ENCODE measurements around the gene PSG11.
"Not testable (repeated sequence)": the region's sequence is repeated elsewhere in the genome, so short reads cannot be mapped to it uniquely, and the experiment has no call there.

The PSG11 gene

DNA sequence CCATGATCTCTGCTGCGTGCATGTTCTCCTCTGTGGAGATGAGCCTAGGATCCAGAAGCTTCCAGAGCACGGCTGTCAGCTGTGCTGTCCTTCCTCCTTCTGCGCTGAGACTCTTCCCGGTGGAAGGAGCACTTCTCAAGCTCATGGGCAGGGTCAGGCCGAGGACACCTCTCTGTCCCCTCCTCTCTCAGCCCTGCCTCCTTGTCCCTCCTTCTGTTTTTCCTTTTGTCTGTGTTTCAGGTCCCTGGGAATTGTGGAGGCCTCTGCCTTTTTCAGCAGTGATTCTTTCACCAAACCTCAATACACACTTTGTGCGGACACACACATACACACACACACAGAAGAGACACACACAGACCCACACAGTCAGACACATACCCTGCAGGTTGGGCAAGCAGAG lies at the start of gene PSG11:
TSS of gene PSG11 (minus strand) at position 101 of the 400 bp plus-strand sequence. CDS start at position 4, 97 bp downstream.
- not testable (repeated sequence) for H3K4me3 ChIP-seq (ENCODE audit: low read length); H3K9me3 ChIP-seq (ENCODE audit: control insufficient read depth, low read depth, low read length); H3K9ac ChIP-seq (ENCODE audit: low read length); H3K27ac ChIP-seq (ENCODE audit: low read length); H3K4me1 ChIP-seq (ENCODE audit: control insufficient read depth, low read depth, low read length); H3K27me3 ChIP-seq (ENCODE audit: control insufficient read depth, insufficient read depth, low read length); H3K36me3 ChIP-seq (ENCODE audit: control insufficient read depth, low read depth, low read length)

DNA sequence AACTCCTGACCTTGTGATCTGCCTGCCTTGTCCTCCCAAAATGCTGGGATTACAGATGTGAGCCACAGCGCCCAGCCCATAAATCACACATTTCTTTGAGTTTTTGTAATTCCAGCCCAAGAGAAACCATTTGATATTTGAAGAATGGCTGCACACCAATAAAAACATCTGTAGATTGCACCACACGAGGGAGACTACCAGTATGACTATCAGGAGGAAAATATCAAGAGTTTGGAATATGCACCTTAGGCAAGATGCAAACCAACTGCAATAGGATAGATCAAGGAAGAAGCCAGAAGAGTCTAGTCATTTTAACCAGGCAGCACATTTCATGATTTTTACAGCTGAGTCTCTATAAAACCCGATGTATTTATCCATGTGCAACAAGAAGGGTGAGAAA lies 36.1 kb upstream of the PSG11 start:
- H3K4me1 ChIP-seq (ENCODE audit: control insufficient read depth, low read depth, low read length); H3K27me3 ChIP-seq (ENCODE audit: control insufficient read depth, insufficient read depth, low read length); H3K36me3 ChIP-seq (ENCODE audit: control insufficient read depth, low read depth, low read length); H3K4me3 ChIP-seq (ENCODE audit: low read length); H3K9ac ChIP-seq (ENCODE audit: low read length); H3K27ac ChIP-seq (ENCODE audit: low read length): not testable (repeated sequence)
- peaks cover 14% of the 10 kb centered on the region for H3K9me3 ChIP-seq (ENCODE audit: control insufficient read depth, low read depth, low read length)

GRCh38 chr19:43061326-43061725 lies 35.1 kb upstream of the PSG11 start:
- not testable (repeated sequence) for H3K36me3 ChIP-seq (ENCODE audit: control insufficient read depth, low read depth, low read length); H3K4me1 ChIP-seq (ENCODE audit: control insufficient read depth, low read depth, low read length); H3K4me3 ChIP-seq (ENCODE audit: low read length); H3K27ac ChIP-seq (ENCODE audit: low read length); H3K27me3 ChIP-seq (ENCODE audit: control insufficient read depth, insufficient read depth, low read length); H3K9ac ChIP-seq (ENCODE audit: low read length)
- peaks cover 16% of the 10 kb centered on the region for H3K9me3 ChIP-seq (ENCODE audit: control insufficient read depth, low read depth, low read length)

GRCh38 chr19:43060254-43060653 lies 34.0 kb upstream of the PSG11 start:
- H3K27ac ChIP-seq (ENCODE audit: low read length): not testable (repeated sequence)

GRCh38 chr19:43059482-43059881 lies 33.2 kb upstream of the PSG11 start:
- not testable (repeated sequence) for H3K4me1 ChIP-seq (ENCODE audit: control insufficient read depth, low read depth, low read length); H3K27ac ChIP-seq (ENCODE audit: low read length); H3K4me3 ChIP-seq (ENCODE audit: low read length); H3K36me3 ChIP-seq (ENCODE audit: control insufficient read depth, low read depth, low read length); H3K27me3 ChIP-seq (ENCODE audit: control insufficient read depth, insufficient read depth, low read length); H3K9ac ChIP-seq (ENCODE audit: low read length)
- H3K9me3 ChIP-seq (ENCODE audit: control insufficient read depth, low read depth, low read length): peaks cover 27% of the 10 kb centered on the region

More at GRCh38 chr19:43060254-43060653, 34.0 kb upstream of the PSG11 start:
- not testable (repeated sequence) for H3K4me1 ChIP-seq (ENCODE audit: control insufficient read depth, low read depth, low read length); H3K36me3 ChIP-seq (ENCODE audit: control insufficient read depth, low read depth, low read length); H3K4me3 ChIP-seq (ENCODE audit: low read length); H3K9ac ChIP-seq (ENCODE audit: low read length); H3K27me3 ChIP-seq (ENCODE audit: control insufficient read depth, insufficient read depth, low read length)
- peaks cover 22% of the 10 kb centered on the region for H3K9me3 ChIP-seq (ENCODE audit: control insufficient read depth, low read depth, low read length)

DNA sequence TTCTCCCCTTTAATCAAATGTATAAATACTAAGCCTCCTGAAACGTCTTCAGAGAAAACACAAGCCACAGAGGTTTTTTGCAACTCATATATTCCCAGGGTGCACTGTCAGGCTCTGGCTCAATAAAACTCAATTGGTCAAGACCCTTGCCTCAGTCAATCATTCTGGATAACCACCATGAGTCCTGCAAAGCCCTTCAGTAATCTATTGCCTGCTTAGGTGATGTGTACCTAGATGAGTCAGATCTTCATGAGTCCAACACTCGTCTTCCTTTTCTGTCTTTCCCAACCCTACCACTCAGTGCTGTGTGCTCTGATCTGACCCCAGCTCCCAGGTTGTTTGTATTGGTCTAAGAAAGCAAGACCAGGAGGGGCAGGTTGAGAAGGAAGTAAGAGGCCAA lies 32.2 kb upstream of the PSG11 start:
- not testable (repeated sequence) for H3K27me3 ChIP-seq (ENCODE audit: control insufficient read depth, insufficient read depth, low read length); H3K27ac ChIP-seq (ENCODE audit: low read length); H3K4me3 ChIP-seq (ENCODE audit: low read length); H3K36me3 ChIP-seq (ENCODE audit: control insufficient read depth, low read depth, low read length); H3K4me1 ChIP-seq (ENCODE audit: control insufficient read depth, low read depth, low read length); H3K9ac ChIP-seq (ENCODE audit: low read length)
- H3K9me3 ChIP-seq (ENCODE audit: control insufficient read depth, low read depth, low read length): peaks cover 27% of the 10 kb centered on the region

DNA sequence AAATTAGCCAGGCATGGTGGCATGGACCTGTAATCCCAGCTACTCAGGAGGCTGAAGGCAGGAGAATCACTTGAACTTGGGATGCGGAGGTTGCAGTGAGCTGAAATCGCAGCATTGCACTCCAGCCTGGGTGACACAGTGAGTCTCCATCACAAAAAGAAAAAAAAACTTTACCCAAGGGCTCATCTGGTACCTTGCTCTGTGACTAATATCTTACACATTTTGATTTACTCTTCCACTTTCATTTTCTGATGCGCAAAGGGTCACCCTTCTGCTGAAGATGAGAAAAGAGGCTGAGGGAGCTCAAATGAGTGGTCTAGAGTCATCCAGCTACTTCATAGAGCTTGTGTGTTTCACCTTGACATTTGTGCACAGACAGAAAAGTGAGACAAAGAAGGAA lies 21.7 kb upstream of the PSG11 start:
- not testable (repeated sequence) for H3K36me3 ChIP-seq (ENCODE audit: control insufficient read depth, low read depth, low read length); H3K9ac ChIP-seq (ENCODE audit: low read length); H3K4me3 ChIP-seq (ENCODE audit: low read length); H3K4me1 ChIP-seq (ENCODE audit: control insufficient read depth, low read depth, low read length); H3K27me3 ChIP-seq (ENCODE audit: control insufficient read depth, insufficient read depth, low read length); H3K27ac ChIP-seq (ENCODE audit: low read length)
- peaks cover 19% of the 10 kb centered on the region for H3K9me3 ChIP-seq (ENCODE audit: control insufficient read depth, low read depth, low read length)

- H3K36me3 ChIP-seq (ENCODE audit: control insufficient read depth, low read depth, low read length); H3K9ac ChIP-seq (ENCODE audit: low read length); H3K4me1 ChIP-seq (ENCODE audit: control insufficient read depth, low read depth, low read length); H3K4me3 ChIP-seq (ENCODE audit: low read length); H3K27me3 ChIP-seq (ENCODE audit: control insufficient read depth, insufficient read depth, low read length); H3K27ac ChIP-seq (ENCODE audit: low read length): not testable (repeated sequence)
- H3K9me3 ChIP-seq (ENCODE audit: control insufficient read depth, low read depth, low read length): peaks cover 15% of the 10 kb centered on the region
Measured at GRCh38 chr19:43046578-43046977, 20.3 kb upstream of the PSG11 start.

- H3K9ac ChIP-seq (ENCODE audit: low read length); H3K27ac ChIP-seq (ENCODE audit: low read length); H3K4me1 ChIP-seq (ENCODE audit: control insufficient read depth, low read depth, low read length); H3K4me3 ChIP-seq (ENCODE audit: low read length); H3K36me3 ChIP-seq (ENCODE audit: control insufficient read depth, low read depth, low read length); H3K27me3 ChIP-seq (ENCODE audit: control insufficient read depth, insufficient read depth, low read length): not testable (repeated sequence)
- H3K9me3 ChIP-seq (ENCODE audit: control insufficient read depth, low read depth, low read length): peaks cover 15% of the 10 kb centered on the region
Measured at GRCh38 chr19:43043492-43044180, 17.4 kb upstream of the PSG11 start.

DNA sequence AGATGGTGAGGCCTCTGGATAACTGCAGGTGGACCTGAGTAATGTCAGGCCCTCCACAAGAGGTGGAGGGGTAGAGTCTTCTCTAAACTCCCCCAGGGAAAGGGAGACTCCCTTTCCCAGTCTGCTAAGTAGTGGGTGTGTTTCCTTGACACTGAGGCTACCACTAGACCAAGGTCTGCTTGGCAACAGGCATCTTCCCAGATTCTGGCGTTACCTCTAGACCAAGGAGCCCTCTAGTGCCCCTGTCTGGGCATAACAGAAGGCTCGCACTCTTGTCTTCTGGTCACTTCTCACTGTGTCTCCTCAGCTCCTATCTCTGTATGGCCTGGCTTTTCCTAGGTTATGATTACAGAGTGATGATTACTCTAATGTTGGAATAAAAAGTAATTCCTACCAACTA lies 5.4 kb upstream of the PSG11 start:
- H3K9me3 ChIP-seq (ENCODE audit: control insufficient read depth, low read depth, low read length); H3K4me1 ChIP-seq (ENCODE audit: control insufficient read depth, low read depth, low read length); H3K36me3 ChIP-seq (ENCODE audit: control insufficient read depth, low read depth, low read length); H3K4me3 ChIP-seq (ENCODE audit: low read length); H3K27me3 ChIP-seq (ENCODE audit: control insufficient read depth, insufficient read depth, low read length); H3K9ac ChIP-seq (ENCODE audit: low read length); H3K27ac ChIP-seq (ENCODE audit: low read length): not testable (repeated sequence)

DNA sequence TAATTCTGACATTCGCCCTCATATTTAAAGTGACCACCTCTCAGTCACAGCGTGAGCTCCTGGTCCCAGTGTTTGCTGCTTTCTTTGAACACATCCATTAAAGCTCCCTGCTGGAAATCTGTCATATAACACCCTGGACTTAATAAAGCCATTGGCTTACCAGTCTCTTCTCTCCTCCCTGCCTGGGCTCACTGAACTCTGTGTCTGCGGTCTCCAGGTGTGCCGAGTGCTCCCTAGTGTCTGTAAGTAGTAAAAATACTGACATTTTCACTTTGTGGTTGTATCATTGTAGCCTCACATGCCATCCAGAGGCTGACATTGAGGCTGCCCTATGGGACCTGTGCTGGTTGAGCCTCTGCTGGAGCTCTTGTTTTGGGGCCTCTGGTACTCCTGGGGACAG lies 2.6 kb upstream of the PSG11 start:
- H3K4me3 ChIP-seq (ENCODE audit: low read length): no peak overlapping the region
- H3K36me3 ChIP-seq (ENCODE audit: control insufficient read depth, low read depth, low read length): no peaks in the 10 kb centered on the region
- peaks cover 9% of the 10 kb centered on the region for H3K9me3 ChIP-seq (ENCODE audit: control insufficient read depth, low read depth, low read length)
- H3K9ac ChIP-seq (ENCODE audit: low read length): no peak overlapping the region
- H3K27ac ChIP-seq (ENCODE audit: low read length): no peak overlapping the region
- no peaks in the 10 kb centered on the region for H3K27me3 ChIP-seq (ENCODE audit: control insufficient read depth, insufficient read depth, low read length)
- no peaks in the 10 kb centered on the region for H3K4me1 ChIP-seq (ENCODE audit: control insufficient read depth, low read depth, low read length)

GRCh38 chr19:43027985-43028384 lies 1.7 kb upstream of the PSG11 start:
- H3K4me3 ChIP-seq (ENCODE audit: low read length); H3K9me3 ChIP-seq (ENCODE audit: control insufficient read depth, low read depth, low read length); H3K36me3 ChIP-seq (ENCODE audit: control insufficient read depth, low read depth, low read length); H3K9ac ChIP-seq (ENCODE audit: low read length); H3K4me1 ChIP-seq (ENCODE audit: control insufficient read depth, low read depth, low read length); H3K27me3 ChIP-seq (ENCODE audit: control insufficient read depth, insufficient read depth, low read length); H3K27ac ChIP-seq (ENCODE audit: low read length): not testable (repeated sequence)

Measured in iPS-18a (cell line).